C4-2B (cell line): ENCODE results near the gene MEN1.

Experiments
- H3K27ac ChIP-seq: fragments of 450-650 bp; 2 replicates; pipeline ENCODE4 v1.5.1; 2017
- ZFX ChIP-seq: fragments of 450-650 bp; IDR thresholded peaks from 2 replicates; pipeline ENCODE4 v1.6.1; 2017
- TF ChIP-seq, protein P1 (sequence below): fragments of 450-650 bp; conservative IDR thresholded peaks from 2 replicates; pipeline ENCODE4 v1.5.1; 2017; ENCODE audit warnings: mild to moderate bottlenecking

MEN1 gene

DNA sequence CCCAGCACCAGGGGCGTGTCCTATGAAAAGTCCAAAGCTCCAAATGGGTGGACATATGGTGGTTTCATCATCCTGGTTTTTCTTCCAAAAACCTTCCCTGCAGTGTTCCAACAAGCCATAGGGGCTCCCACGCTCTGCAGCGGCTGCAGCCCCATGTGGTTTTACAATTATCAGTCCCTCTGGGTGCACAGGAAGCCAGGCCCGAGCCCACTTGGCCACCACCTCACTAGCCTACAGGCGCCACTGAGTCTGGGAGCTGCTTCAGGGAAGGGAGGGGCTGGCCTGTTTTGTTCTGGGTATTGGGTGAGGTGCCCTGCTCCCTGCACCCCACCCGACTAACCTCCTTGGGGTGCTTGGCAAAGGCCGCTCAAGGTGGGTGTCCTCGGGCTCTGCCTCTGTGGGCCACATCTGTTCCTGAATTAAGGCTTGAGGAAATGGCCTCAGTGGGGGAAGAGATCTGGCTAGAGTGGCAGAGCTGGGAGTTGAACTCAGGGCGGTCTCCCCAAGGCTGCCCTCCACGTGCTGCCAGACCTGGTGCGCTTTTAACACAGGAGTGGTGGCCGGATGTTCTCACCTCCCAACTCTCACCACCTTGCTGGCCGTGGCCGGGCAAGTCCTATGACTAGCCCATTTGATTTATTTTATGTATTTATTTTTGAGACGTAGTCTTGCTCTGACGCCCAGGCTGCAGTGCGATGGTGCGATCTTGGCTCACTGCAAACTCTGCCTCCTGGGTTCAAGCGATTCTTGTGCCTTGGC, 39.4 kb upstream of the MEN1 start:
- H3K27ac ChIP-seq, result no peak overlapping the region
- TF ChIP-seq ZFX, result no peak
- TF ChIP-seq, protein P1, sequence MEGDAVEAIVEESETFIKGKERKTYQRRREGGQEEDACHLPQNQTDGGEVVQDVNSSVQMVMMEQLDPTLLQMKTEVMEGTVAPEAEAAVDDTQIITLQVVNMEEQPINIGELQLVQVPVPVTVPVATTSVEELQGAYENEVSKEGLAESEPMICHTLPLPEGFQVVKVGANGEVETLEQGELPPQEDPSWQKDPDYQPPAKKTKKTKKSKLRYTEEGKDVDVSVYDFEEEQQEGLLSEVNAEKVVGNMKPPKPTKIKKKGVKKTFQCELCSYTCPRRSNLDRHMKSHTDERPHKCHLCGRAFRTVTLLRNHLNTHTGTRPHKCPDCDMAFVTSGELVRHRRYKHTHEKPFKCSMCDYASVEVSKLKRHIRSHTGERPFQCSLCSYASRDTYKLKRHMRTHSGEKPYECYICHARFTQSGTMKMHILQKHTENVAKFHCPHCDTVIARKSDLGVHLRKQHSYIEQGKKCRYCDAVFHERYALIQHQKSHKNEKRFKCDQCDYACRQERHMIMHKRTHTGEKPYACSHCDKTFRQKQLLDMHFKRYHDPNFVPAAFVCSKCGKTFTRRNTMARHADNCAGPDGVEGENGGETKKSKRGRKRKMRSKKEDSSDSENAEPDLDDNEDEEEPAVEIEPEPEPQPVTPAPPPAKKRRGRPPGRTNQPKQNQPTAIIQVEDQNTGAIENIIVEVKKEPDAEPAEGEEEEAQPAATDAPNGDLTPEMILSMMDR, result no peak

DNA sequence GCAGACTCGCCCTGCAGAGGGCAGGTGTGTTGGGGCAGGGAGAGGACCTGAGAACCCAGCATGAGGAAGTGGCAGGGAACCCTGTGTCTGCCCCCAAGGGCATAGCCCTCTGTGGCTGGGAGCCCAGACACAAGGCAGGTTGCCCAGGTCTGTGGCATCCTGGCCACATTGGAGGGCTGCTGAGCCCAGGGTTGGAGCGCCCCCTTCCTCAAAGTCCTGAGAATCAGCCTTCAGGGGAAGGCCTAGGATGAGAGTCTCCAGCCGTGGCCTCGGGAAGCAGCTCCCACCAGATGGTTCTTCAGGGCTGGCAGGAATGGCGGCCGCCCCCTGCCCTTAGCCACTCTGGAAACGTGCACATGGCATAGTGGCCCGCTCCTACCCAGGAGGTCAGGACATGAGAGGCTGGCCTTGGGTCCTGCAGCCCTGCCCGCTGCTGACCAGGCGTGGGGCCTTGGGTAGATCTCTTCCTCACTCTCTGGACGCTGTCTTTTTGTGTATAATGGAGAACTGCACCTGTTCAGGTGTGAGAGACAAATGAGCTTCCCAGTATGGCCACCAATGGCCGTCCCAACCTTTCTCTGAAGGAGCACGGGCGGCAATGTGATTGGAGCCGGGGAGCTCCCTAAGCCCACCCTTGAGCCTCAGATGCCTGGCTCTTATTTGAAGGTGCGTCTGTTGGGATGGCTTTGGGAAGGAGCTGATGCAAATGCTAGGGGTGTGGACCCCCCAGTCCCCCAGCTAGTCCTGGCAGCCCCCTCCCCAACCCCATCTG, 38.7 kb upstream of the MEN1 start:
- TF ChIP-seq, protein P1, result no peak
- TF ChIP-seq ZFX, result no peak
- H3K27ac ChIP-seq, result peak overlapping the region; percentile 3

DNA sequence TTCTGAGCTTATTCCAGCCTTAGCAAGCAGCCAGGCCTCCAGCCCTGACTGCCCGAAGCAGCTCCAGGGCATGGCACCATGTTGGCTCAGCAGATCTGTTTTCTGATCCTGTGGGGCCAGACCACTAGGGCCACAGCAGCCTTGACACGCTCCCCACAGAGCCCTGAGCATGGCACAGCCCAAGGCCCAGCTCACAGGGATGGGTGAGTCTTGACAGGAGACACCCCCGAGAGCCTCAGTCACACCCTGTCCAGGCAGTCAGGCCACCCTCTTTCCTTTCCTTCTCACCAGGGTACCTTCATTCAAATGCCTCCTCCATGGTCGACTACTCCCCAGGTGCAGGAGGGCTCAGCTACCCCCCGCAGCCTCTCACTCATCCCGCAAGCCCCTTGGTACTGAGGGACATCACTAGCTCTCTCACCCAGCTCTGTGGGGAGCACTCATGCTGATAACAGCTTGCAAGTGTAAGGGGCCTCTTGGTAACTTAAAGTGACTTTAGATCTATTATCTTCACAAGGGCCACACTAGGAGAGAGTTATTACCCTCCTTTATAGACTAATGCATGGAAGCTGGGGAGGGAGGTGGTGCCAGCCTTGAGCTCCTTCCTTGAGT, 38.0 kb upstream of the MEN1 start:
- TF ChIP-seq, protein P1, result no peak
- no peak for TF ChIP-seq ZFX
- H3K27ac ChIP-seq, result peak overlapping the region; percentile 3

DNA sequence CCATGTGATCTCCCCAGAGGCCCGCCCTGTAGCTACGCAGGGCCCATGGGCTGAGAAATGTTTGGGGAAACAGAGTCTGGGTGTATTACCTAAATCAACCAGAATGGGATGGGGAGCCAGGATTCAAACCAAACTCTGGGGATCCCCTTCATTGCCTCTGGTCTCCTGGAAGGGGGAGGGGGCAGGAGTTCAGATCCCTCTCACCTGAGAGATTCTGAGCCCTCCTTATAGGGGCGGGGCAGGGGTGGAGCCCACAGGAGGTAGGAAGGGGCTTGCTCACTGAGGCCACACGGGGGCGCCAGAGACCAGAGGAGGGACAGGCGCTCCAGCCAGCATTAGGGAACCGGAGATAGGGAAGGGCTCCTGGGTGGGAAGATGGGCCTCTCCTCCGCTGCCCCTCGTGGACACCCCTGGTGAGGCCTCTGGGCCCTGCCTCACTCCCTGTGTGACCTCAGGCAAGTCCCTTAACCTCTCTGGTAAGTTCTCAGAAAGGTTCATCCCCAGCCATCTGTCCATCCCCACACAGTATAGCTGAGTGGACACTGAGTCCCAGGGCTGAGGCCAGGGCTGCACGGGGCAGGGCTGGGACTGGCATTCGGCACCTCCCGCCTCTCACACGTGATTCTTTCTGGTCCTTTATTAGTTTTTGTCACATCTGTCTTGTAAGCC, 36.8 kb upstream of the MEN1 start:
- TF ChIP-seq, protein P1, result peak; percentile 99
- no peak for TF ChIP-seq ZFX
- H3K27ac ChIP-seq, result peak overlapping the region; percentile 15; the same call in 1 of the 2 replicates

DNA sequence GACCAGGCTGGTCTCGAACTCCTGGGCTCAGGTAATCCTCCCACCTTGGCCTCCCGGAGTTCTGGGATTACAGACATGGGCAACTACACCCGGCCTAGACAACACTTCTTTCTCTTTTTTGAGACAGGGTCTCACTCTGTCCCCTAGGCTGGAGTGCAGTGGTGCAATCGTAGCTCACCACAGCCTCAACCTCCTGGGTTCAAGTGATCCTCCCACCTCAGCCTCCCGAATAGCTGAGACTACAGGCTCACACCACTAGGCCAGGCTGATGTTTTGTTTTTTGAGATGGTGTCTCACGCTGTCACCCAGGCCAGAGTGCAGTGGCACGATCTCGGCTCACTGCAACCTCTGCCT, 35.4 kb upstream of the MEN1 start:
- H3K27ac ChIP-seq, result peak overlapping the region; percentile 83

DNA sequence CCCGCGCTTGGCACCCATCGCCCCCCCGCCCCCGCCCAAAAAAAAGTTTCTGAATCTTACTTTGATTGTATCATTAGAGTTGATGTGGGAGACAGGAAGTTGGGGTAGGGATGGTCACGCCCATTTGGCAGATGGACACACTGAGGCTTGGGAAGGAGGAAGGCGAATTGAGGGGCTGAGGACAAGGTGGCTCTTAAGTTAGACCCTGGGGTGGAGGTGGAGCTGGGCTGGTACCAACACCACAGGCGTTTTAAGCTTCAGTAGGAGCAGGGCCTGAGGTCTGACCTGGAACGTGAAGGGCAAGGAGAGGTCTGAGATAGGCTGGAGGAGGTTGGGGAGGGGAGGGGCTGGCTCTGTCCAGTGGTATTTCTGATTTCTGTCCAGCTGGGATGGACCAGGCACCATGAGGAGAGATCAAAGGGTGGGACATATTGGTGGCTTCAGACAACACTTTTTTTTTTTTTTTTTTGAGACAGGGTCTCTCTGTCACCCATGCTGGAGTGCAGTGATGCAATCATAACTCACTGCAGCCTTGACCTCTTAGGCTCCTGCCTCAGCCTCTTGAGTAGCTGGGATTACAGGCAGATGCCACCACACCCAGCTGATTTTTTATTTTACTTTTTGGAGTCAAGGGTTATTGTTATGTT, 34.9 kb upstream of the MEN1 start:
- H3K27ac ChIP-seq, result peak overlapping the region; percentile 83

More for the DNA sequence above, 34.9 kb upstream of the MEN1 start:
- no peak for TF ChIP-seq ZFX
- TF ChIP-seq, protein P1, result no peak
